Smooth muscle cell (in vitro differentiated cells): Measurements from ENCODE around the gene CLEC2D. TPM values are rescaled to one million over a fixed set of nuclear protein-coding genes. Genes with fewer than 3 reads are reported as not detected.
"Not testable (repeated sequence)": the region's sequence is repeated elsewhere in the genome, so short reads cannot be mapped to it uniquely, and the experiment has no call there.

Source experiments
- DNase-seq: peaks from one replicate; lab custom pipeline; 2025; ENCODE audit not compliant: unreplicated experiment; lab: John Stamatoyannopoulos, UW
- H2AFZ ChIP-seq: fragments of 200-600 bp; sonication (generic); 2 replicates; pipeline ENCODE4 v1.6.0; 2016; ENCODE audit warnings: antibody characterized with exemption, low read depth, mild to moderate bottlenecking
- H3F3A ChIP-seq: fragments of 200-600 bp; sonication (generic); 2 replicates; pipeline ENCODE4 v1.6.0; 2017; ENCODE audit warnings: antibody characterized with exemption, low read depth
- H3K27ac ChIP-seq: fragments of 200-600 bp; sonication (generic); 2 replicates; pipeline ENCODE4 v1.5.1; 2016; ENCODE audit warnings: low read depth, mild to moderate bottlenecking
- H3K27me3 ChIP-seq: fragments of 200-600 bp; sonication (generic); 2 replicates; pipeline ENCODE4 v1.6.1; 2016; ENCODE audit warnings: low read depth, mild to moderate bottlenecking
- H3K36me3 ChIP-seq: fragments of 200-600 bp; sonication (generic); 2 replicates; pipeline ENCODE4 v1.5.1; 2016; ENCODE audit warnings: low read depth
- H3K4me1 ChIP-seq: fragments of 200-600 bp; sonication (generic); 2 replicates; pipeline ENCODE4 v1.5.1; 2016; ENCODE audit warnings: low read depth
- H3K4me2 ChIP-seq: fragments of 200-600 bp; sonication (generic); 2 replicates; pipeline ENCODE4 v1.6.0; 2016; ENCODE audit warnings: mild to moderate bottlenecking
- H3K4me3 ChIP-seq: fragments of 200-600 bp; sonication (generic); 2 replicates; pipeline ENCODE4 v1.5.1; 2016; ENCODE audit warnings: mild to moderate bottlenecking
- H3K79me2 ChIP-seq: fragments of 200-600 bp; sonication (generic); 2 replicates; pipeline ENCODE4 v1.6.0; 2016; ENCODE audit warnings: low read depth, mild to moderate bottlenecking
- H3K9ac ChIP-seq: fragments of 200-600 bp; sonication (generic); 2 replicates; pipeline ENCODE4 v1.6.0; 2016; ENCODE audit warnings: low read depth
- H3K9me3 ChIP-seq: fragments of 200-600 bp; sonication (generic); replicated peaks from 2 replicates; pipeline ENCODE4 v1.5.1; 2016; ENCODE audit warnings: low read depth
- H4K20me1 ChIP-seq: fragments of 200-600 bp; sonication (generic); 2 replicates; pipeline ENCODE4 v1.6.0; 2016; ENCODE audit warnings: low read depth
- WGBS: methylation state at CpG from one replicate; pipeline ENCODE4 v1.1.7; 2016; ENCODE audit warnings: low lambda C conversion rate; 5-methylcytosine and 5-hydroxymethylcytosine counted together
- polyA plus RNA-seq: library from polyadenylated mRNA; unstranded; fragments of >200 nt; fragmentation: Nextera tagmentation; extraction: Ambion mirVana; gene quantifications from 2 replicates; pipeline ENCODE4 v1.2.1, GENCODE V29; 2016
- total RNA-seq: library from RNA; depleted of rRNA; stranded (reverse); fragments of >200 nt; gene quantifications from 2 replicates; pipeline ENCODE4 v1.2.3, GENCODE V29; 2014
- TF ChIP-seq, protein P1 (sequence below): fragments of 200-600 bp; sonication (generic); IDR thresholded peaks from 2 replicates; pipeline ENCODE4 v1.5.1; 2017; ENCODE audit warnings: borderline replicate concordance, mild to moderate bottlenecking, antibody characterized with exemption; ENCODE audit not compliant: insufficient read depth, poor library complexity, severe bottlenecking

Gene CLEC2D
- total and polyA plus RNA-seq, 2 experiments from 2014 or later, result 2.2 to 5.8 TPM

DNA sequence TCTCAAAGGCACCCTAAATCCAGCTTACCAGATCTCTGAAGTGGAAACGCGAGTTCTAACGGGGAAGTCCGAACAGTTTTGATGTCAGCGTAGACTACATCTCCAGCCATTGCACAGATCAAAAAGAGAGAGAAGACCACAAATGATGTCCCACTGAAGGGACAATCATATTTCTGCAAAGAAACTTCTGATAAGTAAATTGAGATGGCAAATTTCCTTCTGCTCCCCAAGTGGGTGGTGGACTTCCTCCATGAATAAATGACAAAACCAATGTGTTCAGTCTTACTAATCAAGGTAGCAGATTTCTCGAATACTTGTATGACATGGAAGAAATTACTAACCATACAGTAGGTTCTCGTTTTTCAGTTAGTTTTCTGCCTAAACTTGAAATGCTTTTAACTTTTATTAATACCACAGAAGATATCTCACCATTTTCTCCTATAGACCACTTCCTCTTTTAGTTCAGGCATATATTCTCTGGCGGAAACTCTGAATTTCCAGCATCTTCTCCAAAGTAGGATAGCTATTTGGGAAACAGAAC lies 63.5 kb downstream of the CLEC2D start, which contains the start of gene CLECL1:
Gene CLECL1 (minus strand): TSS at position 177 of the 541 bp plus-strand sequence.
- Histone ChIP-seq H3K27me3 (no peaks in the 10 kb centered on the region), H3K79me2 (no peaks in the 10 kb centered on the region), H3K9ac (no peak within 1 kb of the TSS), H2AFZ (no peak within 1 kb of the TSS), H3K27ac (no peak within 1 kb of the TSS), H3K9me3 (no peaks in the 10 kb centered on the region), H4K20me1 (no peaks in the 10 kb centered on the region), H3K4me3 (no peak within 1 kb of the TSS), H3K36me3 (no peaks in the 10 kb centered on the region), H3F3A (no peaks in the 10 kb centered on the region), H3K4me2 (no peak within 1 kb of the TSS), H3K4me1 (no peaks in the 10 kb centered on the region)
- DNase-seq, result no peak
- TF ChIP-seq, protein P1, sequence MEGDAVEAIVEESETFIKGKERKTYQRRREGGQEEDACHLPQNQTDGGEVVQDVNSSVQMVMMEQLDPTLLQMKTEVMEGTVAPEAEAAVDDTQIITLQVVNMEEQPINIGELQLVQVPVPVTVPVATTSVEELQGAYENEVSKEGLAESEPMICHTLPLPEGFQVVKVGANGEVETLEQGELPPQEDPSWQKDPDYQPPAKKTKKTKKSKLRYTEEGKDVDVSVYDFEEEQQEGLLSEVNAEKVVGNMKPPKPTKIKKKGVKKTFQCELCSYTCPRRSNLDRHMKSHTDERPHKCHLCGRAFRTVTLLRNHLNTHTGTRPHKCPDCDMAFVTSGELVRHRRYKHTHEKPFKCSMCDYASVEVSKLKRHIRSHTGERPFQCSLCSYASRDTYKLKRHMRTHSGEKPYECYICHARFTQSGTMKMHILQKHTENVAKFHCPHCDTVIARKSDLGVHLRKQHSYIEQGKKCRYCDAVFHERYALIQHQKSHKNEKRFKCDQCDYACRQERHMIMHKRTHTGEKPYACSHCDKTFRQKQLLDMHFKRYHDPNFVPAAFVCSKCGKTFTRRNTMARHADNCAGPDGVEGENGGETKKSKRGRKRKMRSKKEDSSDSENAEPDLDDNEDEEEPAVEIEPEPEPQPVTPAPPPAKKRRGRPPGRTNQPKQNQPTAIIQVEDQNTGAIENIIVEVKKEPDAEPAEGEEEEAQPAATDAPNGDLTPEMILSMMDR, result no peak
- WGBS, result 91% methylated on average over 8 of the region's 8 CpGs

DNA sequence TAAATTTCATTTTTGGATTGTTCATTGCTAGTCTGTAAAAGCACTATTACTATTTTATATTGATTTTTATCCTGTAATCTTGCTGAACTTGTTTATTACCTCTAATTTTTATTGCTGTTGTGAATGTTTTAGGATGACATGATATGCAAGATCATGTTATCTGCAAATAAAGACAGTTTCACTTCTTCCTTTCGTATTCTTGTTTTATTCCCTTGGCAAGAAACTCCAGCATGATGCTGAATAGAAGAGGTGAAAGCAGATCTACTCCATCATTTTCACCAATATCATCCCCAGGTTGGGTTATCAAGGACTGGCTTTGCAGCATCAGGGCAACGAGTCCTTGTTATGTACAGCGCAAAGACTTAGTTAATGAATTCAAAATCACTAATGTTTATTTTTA lies 66.1 kb downstream of the CLEC2D start:
- no peaks in the 10 kb centered on the region for H3K9me3 ChIP-seq
- TF ChIP-seq, protein P1, result no peak
- no peaks in the 10 kb centered on the region for H3K27me3 ChIP-seq
- no peak overlapping the region for H3K27ac ChIP-seq
- DNase-seq, result no peak
- no peak overlapping the region for H3K4me3 ChIP-seq
- no peaks in the 10 kb centered on the region for H4K20me1 ChIP-seq
- H3K36me3 ChIP-seq, result no peaks in the 10 kb centered on the region
- H3K4me1 ChIP-seq, result no peaks in the 10 kb centered on the region
- H3F3A ChIP-seq, result no peaks in the 10 kb centered on the region
- WGBS, result 96% methylated on average over 3 of the region's 3 CpGs
- H3K9ac ChIP-seq, result no peak overlapping the region
- H3K79me2 ChIP-seq, result no peaks in the 10 kb centered on the region
- H3K4me2 ChIP-seq, result no peak overlapping the region
- no peak overlapping the region for H2AFZ ChIP-seq

DNA sequence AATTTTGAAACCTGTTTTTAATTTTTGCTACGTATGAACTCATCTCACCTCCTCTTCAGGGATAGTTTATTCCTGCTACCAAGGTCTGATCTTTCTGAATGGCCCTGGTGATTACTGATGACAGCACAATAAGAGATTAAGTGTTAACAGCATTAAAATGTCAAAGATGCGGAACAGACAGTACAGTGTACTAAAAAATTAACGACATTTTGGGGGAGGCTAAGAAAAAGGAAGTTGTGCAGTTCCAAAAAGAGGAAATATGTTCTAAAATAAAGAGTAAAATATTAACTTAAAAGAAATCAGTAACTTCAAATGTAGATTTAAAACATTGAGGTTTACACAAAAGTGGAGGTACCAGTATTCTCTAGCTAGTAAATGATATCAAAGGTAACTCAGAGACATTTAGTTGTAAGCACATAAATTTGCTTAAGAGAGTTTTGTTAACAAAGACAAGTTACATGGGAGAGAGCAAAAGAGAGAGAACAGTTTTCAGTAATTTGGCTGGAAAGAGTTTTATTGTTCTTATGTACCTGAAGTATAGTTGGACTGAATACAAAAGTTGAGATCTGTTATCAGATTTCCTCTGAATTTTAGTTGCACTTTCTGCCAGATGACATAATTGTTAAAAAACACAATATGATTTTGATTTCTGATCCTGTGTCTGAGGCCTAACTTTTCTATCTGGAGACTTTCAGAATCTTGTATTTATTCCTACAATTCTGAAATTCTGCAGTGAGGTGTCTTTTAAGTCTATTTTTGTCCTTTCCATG lies 67.6 kb downstream of the CLEC2D start:
- no peaks in the 10 kb centered on the region for H3F3A ChIP-seq
- no peaks in the 10 kb centered on the region for H3K27me3 ChIP-seq
- no peaks in the 10 kb centered on the region for H4K20me1 ChIP-seq
- no peak overlapping the region for H3K4me3 ChIP-seq
- no peak overlapping the region for H3K4me2 ChIP-seq
- no peaks in the 10 kb centered on the region for H3K9me3 ChIP-seq
- no peaks in the 10 kb centered on the region for H3K36me3 ChIP-seq
- 82% methylated on average over 3 of the region's 3 CpGs for WGBS
- H3K4me1 ChIP-seq, result no peaks in the 10 kb centered on the region
- H3K79me2 ChIP-seq, result no peaks in the 10 kb centered on the region
- no peak for DNase-seq
- no peak overlapping the region for H3K27ac ChIP-seq
- H3K9ac ChIP-seq, result no peak overlapping the region
- TF ChIP-seq, protein P1, result no peak
- no peak overlapping the region for H2AFZ ChIP-seq

DNA sequence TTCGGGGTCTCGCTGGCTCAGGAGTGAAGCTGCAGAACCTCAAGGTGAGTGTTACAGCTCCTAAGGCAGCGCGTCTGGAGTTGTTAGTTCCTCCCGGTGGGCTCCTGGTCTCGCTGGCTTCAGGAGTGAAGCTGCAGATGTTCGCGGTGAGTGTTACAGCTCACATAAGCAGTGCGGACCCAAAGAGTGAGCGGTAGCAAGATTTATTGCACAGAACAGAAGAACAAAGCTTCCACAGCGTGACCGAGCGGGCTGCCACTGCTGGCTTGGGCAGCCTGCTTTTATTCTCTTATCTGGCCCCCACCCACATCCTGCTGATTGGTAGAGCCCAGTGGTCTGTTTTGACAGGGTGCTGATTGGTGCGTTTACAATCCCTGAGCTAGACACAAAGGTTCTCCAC lies 69.4 kb downstream of the CLEC2D start:
- not testable (repeated sequence) for H3F3A ChIP-seq, H4K20me1 ChIP-seq, H3K27ac ChIP-seq, H3K9me3 ChIP-seq, H3K4me1 ChIP-seq, H3K36me3 ChIP-seq, H3K4me2 ChIP-seq, H2AFZ ChIP-seq, H3K4me3 ChIP-seq, DNase-seq, H3K27me3 ChIP-seq, H3K9ac ChIP-seq, H3K79me2 ChIP-seq
- 96% methylated on average over 14 of the region's 14 CpGs for WGBS

DNA sequence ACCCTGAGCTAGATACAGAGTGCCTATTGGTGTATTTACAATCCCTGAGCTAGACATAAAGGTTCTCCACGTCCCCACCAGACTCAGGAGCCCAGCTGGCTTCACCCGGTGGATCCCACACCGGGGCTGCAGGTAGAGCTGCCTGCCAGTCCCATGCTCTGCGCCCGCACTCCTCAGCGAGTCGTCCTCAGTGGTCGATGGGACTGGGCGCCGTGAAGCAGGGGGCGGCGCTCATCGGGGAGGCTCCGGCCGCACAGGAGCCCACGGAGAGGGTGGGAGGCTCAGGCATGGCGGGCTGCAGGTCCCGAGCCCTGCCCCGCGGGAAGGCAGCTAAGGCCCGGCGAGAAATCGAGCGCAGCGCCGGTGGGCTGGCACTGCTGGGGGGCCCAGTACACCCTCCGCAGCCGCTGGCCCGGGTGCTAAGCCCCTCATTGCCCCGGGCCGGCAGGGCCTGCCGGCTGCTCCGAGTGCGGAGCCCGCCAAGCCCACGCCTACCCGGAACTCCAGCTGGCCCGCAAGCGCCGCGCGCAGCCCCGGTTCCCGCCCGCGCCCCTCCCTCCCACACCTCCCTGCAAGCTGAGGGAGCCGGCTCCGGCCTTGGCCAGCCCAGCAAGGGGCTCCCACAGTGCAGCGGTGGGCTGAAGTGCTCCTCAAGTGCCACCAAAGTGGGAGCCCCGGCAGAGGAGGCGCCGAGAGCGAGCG lies 70.0 kb downstream of the CLEC2D start:
- H2AFZ ChIP-seq, H3K36me3 ChIP-seq, H3K4me3 ChIP-seq, H3K27me3 ChIP-seq, H3K9me3 ChIP-seq, H3F3A ChIP-seq, DNase-seq, H3K79me2 ChIP-seq, H3K4me1 ChIP-seq, H3K4me2 ChIP-seq, H4K20me1 ChIP-seq, H3K9ac ChIP-seq, H3K27ac ChIP-seq: not testable (repeated sequence)
- 97% methylated on average over 40 of the region's 54 CpGs for WGBS
